Left lung (tissue), 10 donors: ENCODE data around the gene CLPSL1. TPM values are rescaled to one million over a fixed set of nuclear protein-coding genes. Genes with fewer than 3 reads are reported as not detected.

Experiments
- ATAC-seq: fragments of 200-7000 bp; cut with Tn5 transposase; one replicate; pipeline ENCODE4 v1.9.1; 2020; ENCODE audit warnings: moderate library complexity
- DNase-seq, 4 donors: peaks; one replicate each; pipeline ENCODE4 v3.0.0-alpha.2; 2013 to 2020
- H3K27ac ChIP-seq, 2 donors: fragments of 200-600 bp; sonication (generic) in 1 of 2; one replicate each; pipeline versions ENCODE4 v1.5.0 to v1.8.0; 2020 to 2021
- H3K27me3 ChIP-seq, 2 donors: fragments of 200-600 bp; sonication (generic) in 1 of 2; one replicate each; pipeline versions ENCODE4 v1.5.0 to v1.8.0; 2020 to 2021
- H3K36me3 ChIP-seq, 2 donors: fragments of 200-600 bp; sonication (generic) in 1 of 2; one replicate each; pipeline versions ENCODE4 v1.5.0 to v1.8.0; 2020 to 2021
- H3K4me1 ChIP-seq, 2 donors: fragments of 200-600 bp; one replicate each; pipeline ENCODE4 v1.8.0; 2021
- H3K4me3 ChIP-seq, 2 donors: fragments of 200-600 bp; sonication (generic) in 1 of 2; one replicate each; pipeline versions ENCODE4 v1.5.0 to v1.8.0; 2020 to 2021; ENCODE audit warnings: mild to moderate bottlenecking in 1 of 2
- H3K9me3 ChIP-seq, 2 donors: fragments of 200-600 bp; sonication (generic) in 1 of 2; one replicate each; pipeline versions ENCODE4 v1.5.0 to v1.8.0; 2020 to 2021
- intact Hi-C, 2 donors: fragments of 100-400 bp; cut with DNase I; formaldehyde crosslinking; loops; one replicate each; pipeline versions ENCODE4 v1.11.2 to v1.14.2; 2022
- polyA plus RNA-seq, 6 donors: library from polyadenylated mRNA; unstranded; fragments of 120-200 nt; gene quantifications; one replicate each; pipeline ENCODE4 v1.2.1, GENCODE V29; 2013; ENCODE audit not compliant: insufficient read length in 6 of 6
- total RNA-seq, 2 donors: library from RNA; stranded (reverse); fragmentation: NEBNext Ultra II Directional; extraction: Animal tissue kit (Norgen Biotek cat#: 25700); gene quantifications; one replicate each; pipeline ENCODE4 v1.2.1, GENCODE V29; 2021
- TF ChIP-seq, protein P1 (sequence below), 2 donors: fragments of 200-600 bp; sonication (generic) in 1 of 2; IDR thresholded peaks; one replicate each; pipeline versions ENCODE4 v1.5.0 to v1.8.0; 2021; ENCODE audit warnings: antibody characterized with exemption in 2 of 2
- donor health status: DM: no; HTN: yes; CAD: no.
- donor health status: DM: no; HTN: no; CAD: no.

Gene CLPSL1
- total and polyA plus RNA-seq, 8 donors, result not detected

DNA sequence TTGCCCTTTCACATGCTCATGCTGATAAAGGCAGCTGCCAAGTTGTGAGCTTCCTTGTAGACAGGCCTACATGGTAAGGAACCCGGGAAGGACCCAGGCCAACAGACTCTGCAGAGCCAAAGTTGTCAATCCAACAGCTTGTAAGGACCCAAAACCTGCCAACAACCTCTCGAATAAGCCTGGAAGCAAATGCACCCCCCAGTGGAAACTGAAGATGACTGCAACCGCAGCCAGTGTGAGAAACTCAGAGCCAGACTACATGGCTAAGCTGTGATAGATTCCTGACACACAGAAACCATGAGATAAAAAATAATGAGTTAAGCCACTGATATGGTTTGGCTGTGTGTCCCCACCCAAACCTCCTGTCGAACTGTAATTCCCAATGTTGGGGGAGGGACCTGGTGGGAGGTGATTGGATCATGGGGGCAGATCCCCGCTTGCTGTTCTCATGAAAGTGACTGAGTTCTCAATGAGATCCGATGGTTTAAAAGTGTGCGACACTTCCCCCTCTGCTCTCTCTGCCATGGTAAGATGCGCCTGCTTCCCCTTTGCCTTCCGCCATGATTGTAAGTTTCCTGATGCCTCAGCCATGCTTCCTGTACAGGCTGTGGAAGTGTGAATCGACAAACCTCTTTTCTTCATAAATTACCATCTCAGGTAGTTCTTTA lies 23.2 kb upstream of the CLPSL1 start:
- DNase-seq, result no peak
- ATAC-seq, result no peak

DNA sequence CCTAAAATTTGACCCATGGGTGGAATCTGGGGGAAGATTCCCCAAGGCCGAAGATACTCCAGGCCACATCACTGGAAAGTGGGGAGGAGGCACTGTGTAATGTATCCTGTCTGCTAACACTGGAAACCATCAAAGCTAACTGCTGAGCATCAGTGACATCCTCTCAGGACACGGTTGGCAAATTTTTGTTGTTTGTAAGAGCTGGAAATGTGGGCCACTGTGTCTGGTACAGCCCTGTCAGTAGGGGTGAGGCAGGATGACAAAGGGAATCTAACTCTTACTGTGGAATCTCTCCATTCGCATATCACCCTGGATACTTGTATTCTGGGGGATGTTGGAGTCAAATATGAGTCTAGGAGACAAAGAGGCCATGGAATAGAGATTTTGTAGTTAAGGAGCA lies 21.4 kb upstream of the CLPSL1 start:
- Histone ChIP-seq H3K4me1 (no peaks in the 10 kb centered on the region), H3K27me3 (peaks cover 12 to 49% of the 10 kb centered on the region in 2 donors), H3K9me3 (no peaks in the 10 kb centered on the region), H3K4me3 (no peak overlapping the region), H3K27ac (no peak overlapping the region), H3K36me3 (no peaks in the 10 kb centered on the region)
- no peak for ATAC-seq
- TF ChIP-seq, protein P1, sequence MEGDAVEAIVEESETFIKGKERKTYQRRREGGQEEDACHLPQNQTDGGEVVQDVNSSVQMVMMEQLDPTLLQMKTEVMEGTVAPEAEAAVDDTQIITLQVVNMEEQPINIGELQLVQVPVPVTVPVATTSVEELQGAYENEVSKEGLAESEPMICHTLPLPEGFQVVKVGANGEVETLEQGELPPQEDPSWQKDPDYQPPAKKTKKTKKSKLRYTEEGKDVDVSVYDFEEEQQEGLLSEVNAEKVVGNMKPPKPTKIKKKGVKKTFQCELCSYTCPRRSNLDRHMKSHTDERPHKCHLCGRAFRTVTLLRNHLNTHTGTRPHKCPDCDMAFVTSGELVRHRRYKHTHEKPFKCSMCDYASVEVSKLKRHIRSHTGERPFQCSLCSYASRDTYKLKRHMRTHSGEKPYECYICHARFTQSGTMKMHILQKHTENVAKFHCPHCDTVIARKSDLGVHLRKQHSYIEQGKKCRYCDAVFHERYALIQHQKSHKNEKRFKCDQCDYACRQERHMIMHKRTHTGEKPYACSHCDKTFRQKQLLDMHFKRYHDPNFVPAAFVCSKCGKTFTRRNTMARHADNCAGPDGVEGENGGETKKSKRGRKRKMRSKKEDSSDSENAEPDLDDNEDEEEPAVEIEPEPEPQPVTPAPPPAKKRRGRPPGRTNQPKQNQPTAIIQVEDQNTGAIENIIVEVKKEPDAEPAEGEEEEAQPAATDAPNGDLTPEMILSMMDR (IDR thresholded peaks at IDR 0.05), result no peak
- intact Hi-C loops, result no loop called here
- no peak for DNase-seq

More for the DNA sequence above, 23.2 kb upstream of the CLPSL1 start:
- intact Hi-C loops, result no loop called here
- H3K9me3 ChIP-seq, result no peaks in the 10 kb centered on the region
- no peak overlapping the region for H3K4me3 ChIP-seq
- H3K4me1 ChIP-seq, result no peaks in the 10 kb centered on the region
- no peaks in the 10 kb centered on the region for H3K36me3 ChIP-seq
- H3K27me3 ChIP-seq, result peaks cover 0 to 31% of the 10 kb centered on the region in 2 donors
- H3K27ac ChIP-seq, result no peak overlapping the region
- TF ChIP-seq, protein P1 (IDR thresholded peaks at IDR 0.05), result no peak

DNA sequence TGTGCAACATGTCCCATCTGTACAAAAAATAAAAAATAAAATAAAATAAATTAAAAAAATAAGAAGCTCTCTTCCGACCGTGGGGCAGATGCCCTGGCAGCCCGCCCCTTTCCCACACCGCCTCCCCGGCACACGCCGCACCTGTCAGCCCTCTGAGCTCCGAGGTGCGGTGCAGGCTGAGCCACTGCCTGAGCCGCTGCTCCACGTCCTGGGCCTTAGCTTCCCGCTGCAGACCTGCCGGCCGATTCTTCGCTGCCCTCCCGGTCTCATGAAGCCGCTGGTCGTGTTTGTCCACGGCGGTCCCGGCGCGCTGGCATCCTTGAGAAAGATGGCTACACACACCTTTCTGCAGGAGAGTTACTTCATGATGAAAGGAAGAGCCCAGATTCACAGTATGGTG lies 15.1 kb upstream of the CLPSL1 start:
- TF ChIP-seq, protein P1 (IDR thresholded peaks at IDR 0.05), result no peak
- H3K9me3 ChIP-seq, result no peaks in the 10 kb centered on the region

DNA sequence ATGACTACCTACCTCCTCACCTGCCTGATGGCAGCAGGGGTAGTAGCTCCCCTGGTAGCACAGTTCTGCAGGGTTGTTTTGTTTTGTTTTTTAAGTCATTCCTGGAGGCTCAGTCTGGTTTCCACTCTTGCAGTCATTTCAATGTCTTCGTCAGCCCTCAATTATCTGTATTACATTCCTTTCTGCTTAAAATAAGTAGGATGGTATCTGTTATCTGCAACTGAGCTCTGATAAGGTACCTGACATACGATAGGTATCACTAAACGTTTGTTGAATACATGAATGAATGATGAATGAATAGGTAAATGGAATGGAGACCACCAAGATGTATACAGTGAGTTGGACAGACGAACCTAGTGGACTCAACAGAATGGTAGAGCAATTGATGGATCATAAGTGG lies 11.6 kb upstream of the CLPSL1 start:
- TF ChIP-seq, protein P1 (IDR thresholded peaks at IDR 0.05), result no peak

More for the DNA sequence above, 15.1 kb upstream of the CLPSL1 start:
- ATAC-seq (no peak), DNase-seq (no peak)
- H3K27me3 ChIP-seq, result peaks cover 20 to 63% of the 10 kb centered on the region in 2 donors
- no peak overlapping the region for H3K27ac ChIP-seq
- H3K4me1 ChIP-seq, result no peaks in the 10 kb centered on the region
- H3K36me3 ChIP-seq, result no peaks in the 10 kb centered on the region
- H3K4me3 ChIP-seq, result no peak overlapping the region
- intact Hi-C loops, result no loop called here

DNA sequence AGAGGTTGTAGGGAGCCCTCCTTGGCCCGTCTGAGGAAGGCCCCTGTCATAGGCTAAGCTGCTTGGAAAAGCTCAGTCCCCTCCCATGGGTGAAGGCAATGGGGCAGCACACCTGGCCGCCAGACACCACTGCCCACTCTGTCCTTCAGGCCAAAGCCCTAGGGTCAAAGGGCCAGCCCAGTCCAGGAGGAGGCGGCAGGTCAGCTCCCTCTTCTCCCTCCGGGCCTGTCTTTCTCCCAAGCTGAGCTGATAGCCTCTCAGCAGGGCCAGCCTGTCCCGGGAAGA lies 9.5 kb upstream of the CLPSL1 start:
- ATAC-seq, result no peak
- no peak overlapping the region for H3K27ac ChIP-seq
- intact Hi-C loops, result no loop called here

More for the DNA sequence above, 11.6 kb upstream of the CLPSL1 start:
- no peak for DNase-seq
- no peaks in the 10 kb centered on the region for H3K36me3 ChIP-seq
- H3K27ac ChIP-seq, result no peak overlapping the region
- no peaks in the 10 kb centered on the region for H3K9me3 ChIP-seq
- no peak overlapping the region for H3K4me3 ChIP-seq
- H3K4me1 ChIP-seq, result no peaks in the 10 kb centered on the region
- no peak for ATAC-seq
- intact Hi-C loops, result no loop called here
- H3K27me3 ChIP-seq, result peaks cover 11 to 34% of the 10 kb centered on the region in 2 donors

More for the DNA sequence above, 9.5 kb upstream of the CLPSL1 start:
- TF ChIP-seq, protein P1 (IDR thresholded peaks at IDR 0.05), result no peak
- Histone ChIP-seq H3K4me1 (peaks cover 4% of the 10 kb centered on the region in 2 donors), H3K4me3 (no peak overlapping the region), H3K36me3 (no peaks in the 10 kb centered on the region), H3K27me3 (peaks cover 4 to 32% of the 10 kb centered on the region in 2 donors), H3K9me3 (no peaks in the 10 kb centered on the region)
- no peak for DNase-seq
